GM12872 (cell line): ENCODE results near the gene CD151.

Source experiments
- TF ChIP-seq, protein P1 (sequence below): IDR thresholded peaks from 3 replicates; pipeline ENCODE4 v1.5.1; 2011; ENCODE audit warnings: low read depth, mild to moderate bottlenecking, low read length, moderate library complexity; ENCODE audit not compliant: insufficient read depth

CD151 gene

DNA sequence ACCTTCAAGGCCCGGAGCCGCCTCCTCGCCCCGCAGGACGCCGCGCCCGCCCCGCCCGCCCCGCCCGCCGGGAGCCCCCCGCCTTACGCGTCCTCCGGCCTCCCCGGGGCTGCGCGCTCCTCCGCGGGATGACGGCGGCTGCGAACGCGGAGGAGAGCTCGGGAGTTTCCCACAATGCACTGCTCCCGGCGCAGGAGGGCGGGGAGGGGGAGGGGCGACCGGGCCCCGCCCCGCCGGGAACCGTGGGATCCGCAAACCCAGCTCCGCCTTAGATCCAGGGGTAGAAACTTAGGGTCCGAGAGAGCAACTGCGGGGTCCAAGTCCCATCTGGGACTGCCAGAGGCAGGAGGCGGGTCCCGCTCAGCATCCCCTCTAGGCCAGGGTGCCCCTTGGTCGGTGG lies 42.8 kb upstream of the CD151 start, which contains the start of gene CEND1:
Gene CEND1, minus strand, starts transcription at position 148 of the 400 bp plus-strand sequence. CDS start 1,514 bp downstream, outside the sequence.
- TF ChIP-seq, protein P1, sequence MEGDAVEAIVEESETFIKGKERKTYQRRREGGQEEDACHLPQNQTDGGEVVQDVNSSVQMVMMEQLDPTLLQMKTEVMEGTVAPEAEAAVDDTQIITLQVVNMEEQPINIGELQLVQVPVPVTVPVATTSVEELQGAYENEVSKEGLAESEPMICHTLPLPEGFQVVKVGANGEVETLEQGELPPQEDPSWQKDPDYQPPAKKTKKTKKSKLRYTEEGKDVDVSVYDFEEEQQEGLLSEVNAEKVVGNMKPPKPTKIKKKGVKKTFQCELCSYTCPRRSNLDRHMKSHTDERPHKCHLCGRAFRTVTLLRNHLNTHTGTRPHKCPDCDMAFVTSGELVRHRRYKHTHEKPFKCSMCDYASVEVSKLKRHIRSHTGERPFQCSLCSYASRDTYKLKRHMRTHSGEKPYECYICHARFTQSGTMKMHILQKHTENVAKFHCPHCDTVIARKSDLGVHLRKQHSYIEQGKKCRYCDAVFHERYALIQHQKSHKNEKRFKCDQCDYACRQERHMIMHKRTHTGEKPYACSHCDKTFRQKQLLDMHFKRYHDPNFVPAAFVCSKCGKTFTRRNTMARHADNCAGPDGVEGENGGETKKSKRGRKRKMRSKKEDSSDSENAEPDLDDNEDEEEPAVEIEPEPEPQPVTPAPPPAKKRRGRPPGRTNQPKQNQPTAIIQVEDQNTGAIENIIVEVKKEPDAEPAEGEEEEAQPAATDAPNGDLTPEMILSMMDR, result no peak

DNA sequence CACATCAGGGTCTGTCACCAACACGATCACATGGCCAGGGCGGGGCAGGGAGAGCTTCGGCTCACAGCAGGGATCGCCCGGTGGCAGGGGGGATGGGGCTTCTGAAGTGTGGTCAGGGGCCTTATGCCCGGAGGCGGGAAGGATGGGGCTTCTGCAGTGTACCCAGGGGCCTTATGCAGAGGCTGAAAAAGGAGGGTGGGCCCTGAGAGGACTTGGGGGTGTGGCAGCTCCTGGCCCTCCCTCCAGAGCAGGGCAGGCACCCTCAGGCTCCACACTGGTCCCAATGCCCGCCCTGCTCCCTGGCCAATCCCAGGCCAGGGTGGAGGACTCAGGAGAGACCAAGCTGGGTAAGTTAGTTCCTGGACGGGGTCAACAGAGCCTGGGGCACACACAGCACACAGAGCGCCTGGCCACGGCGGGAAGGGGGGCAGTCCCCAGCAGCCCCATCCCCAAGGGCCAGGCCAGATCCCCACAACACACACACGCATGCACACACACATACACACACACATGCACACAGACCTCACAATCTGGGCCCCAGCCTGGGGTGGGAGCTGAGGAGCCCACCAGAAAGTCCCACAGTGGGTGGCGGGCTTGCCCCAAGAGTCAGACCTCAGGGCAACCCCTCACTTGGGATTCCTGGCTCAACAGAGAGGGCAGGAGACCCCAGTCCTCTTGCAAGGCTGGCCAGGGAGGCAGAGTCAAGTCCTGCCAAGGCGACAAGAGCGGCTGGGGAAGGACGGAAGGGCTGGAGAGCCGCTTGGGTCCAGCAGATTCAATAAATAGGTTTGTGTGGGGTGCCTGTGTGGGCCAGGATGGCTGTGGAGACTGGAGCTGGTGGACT lies 41.8 kb upstream of the CD151 start:
- TF ChIP-seq, protein P1, result no peak

DNA sequence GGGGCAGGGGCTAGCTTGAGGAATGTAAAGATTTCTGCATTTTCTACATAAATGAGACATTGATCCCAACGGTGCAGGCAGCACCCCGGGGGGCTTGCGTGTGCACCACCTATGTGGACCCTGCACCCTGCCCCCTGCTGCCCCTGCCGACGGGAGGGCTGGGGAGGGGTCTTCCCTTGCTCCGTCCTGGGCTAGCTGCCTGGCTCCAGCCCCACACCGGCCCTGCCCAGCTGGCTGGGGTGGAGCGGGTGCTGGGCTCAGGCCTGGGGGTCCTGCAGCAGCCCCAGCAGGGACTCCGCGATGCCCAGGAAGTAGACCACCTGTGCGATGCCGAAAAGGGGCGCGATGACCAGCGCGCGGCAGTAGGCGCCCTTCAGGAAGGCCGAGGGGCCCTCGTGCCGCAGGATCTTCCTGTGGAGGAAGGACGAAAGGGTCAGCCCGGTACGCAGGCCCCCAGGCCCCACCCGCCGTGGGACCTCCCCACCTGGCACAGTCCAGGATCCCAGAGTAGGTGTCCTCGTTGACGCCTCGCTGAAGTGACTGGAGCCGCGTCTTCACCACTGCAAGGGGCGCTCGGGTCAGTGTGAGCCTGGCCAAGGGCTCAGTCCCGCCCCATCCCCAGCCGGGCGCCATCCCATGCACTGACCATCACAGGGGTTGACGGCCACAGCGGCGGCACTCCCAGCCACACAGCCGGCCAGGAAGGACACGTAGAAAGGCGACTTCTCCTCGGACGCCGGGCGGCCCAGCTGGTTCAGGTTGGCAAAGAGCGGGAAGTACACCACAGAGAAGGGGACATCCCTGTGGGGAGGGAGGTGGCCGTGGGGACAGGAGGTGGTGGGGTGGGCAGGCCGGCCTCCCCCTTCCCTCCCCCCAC lies 40.9 kb upstream of the CD151 start:
- TF ChIP-seq, protein P1, result no peak

DNA sequence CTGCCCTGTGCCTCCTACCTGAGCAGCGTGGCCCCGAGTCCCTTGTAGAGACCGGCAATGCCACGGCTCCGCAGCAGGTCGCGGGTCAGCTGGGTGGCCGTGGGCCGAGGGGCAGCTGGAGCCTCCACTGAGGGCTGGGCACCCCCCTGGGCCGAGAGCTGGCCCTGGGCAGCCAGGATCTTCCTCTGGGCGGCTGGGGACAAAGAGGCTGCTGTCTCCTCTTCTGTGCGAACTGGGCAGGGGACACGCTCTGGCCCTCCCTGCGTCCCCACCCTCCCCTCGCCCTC lies 40.3 kb upstream of the CD151 start:
- TF ChIP-seq, protein P1, result no peak

DNA sequence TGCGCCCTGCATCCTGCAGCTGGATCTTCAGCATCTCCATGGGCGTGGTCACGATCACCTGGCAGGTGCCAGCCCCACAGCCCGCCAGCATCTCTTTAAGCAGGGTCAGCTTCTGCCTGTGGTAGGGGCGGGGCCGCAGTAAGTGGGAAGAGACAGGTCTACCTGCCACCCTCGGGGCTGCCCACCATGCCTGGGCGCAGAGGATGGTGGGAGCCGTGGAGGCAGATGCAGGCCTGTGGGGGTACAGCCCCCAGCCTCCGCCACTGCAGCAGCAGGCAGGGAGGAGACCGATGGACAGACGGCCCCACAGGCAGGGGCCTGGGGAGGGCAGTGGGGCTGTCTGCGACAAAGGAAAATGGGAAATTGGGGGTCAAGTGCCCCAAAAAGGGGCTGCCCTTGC lies 39.9 kb upstream of the CD151 start:
- TF ChIP-seq, protein P1, result no peak

DNA sequence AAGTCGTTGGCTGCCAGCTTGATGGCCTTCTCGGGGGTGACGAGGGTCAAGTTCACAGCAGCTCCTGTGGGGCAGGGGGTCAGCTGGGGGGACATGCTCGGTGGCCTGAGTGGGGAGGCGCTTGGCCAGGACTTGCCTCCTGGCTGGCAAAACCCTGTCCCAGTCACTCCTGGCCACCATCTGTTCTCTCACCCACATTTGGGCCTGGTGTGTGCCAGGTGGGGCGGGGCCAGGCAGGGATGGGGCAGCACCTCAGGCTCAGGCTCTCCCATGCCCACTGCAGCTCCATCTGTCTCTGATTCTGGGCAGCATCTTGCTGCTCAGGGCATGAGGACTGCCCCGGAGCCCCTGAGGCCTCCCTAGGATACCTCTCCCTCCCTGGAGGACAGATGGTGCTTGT lies 39.2 kb upstream of the CD151 start:
- TF ChIP-seq, protein P1, result no peak

DNA sequence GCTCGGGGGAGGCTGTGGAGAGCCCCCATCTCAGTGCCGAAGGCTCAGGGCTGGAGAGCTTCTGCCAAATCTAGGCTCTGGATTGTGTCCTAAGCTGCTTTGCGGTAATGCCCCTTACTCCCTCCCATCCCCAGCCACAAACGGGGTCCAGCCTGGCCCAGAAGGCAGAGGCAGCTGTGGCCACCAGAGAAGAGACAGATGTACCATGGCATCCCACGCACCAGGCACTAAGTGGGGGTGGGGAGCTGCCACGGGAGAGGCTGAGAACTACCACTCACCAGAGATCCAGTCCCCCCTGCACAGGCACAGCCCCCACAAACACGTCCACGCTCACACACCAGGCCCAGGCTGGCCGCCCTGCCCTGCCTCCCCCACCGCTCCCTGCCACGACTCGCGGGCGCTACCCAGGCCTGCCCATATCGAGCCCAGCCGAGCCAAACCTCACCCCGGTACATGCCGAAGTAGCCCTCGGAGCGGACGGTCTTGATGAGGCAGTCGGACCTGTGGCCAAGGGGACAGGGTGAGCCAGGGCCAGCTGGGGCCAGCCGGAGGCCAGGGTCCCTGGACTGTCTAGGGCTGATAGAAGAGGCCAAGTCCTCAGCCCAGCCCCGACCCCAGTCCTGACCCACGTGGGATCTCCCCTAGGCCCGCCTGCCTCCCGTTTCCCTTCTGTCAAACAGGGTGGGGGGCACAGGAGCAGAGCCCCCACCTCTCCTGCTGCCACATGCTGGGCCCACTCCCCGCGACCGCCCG lies 38.6 kb upstream of the CD151 start:
- TF ChIP-seq, protein P1, result no peak
